ENCODE results near the gene AFF3.

AFF3 gene

GRCh38 chr2:100072503-100072902 lies 69.9 kb downstream of the AFF3 start:
- peaks cover 13% of the 10 kb centered on the region for H3K4me1 ChIP-seq (ENCODE audit: control insufficient read depth, insufficient read depth, low read length)

GRCh38 chr2:100071335-100072043 lies 70.9 kb downstream of the AFF3 start:
- Histone ChIP-seq H3K27me3 (ENCODE audit: control insufficient read depth, insufficient read depth, low read length) (no peaks in the 10 kb centered on the region), H3K9me3 (ENCODE audit: control insufficient read depth, low read length) (no peaks in the 10 kb centered on the region), H3K36me3 (ENCODE audit: control insufficient read depth, insufficient read depth, low read length) (no peaks in the 10 kb centered on the region), H3K9ac (ENCODE audit: low read length) (no peak overlapping the region), H3K4me1 (ENCODE audit: control insufficient read depth, insufficient read depth, low read length) (peaks cover 18% of the 10 kb centered on the region), H3K4me3 (ENCODE audit: low read length) (no peak overlapping the region)

More at GRCh38 chr2:100072503-100072902, 69.9 kb downstream of the AFF3 start:
- H3K9ac ChIP-seq (ENCODE audit: low read length): no peak overlapping the region
- H3K36me3 ChIP-seq (ENCODE audit: control insufficient read depth, insufficient read depth, low read length): no peaks in the 10 kb centered on the region
- H3K9me3 ChIP-seq (ENCODE audit: control insufficient read depth, low read length): no peaks in the 10 kb centered on the region
- no peaks in the 10 kb centered on the region for H3K27me3 ChIP-seq (ENCODE audit: control insufficient read depth, insufficient read depth, low read length)
- H3K4me3 ChIP-seq (ENCODE audit: low read length): no peak overlapping the region

GRCh38 chr2:100070078-100070477 lies 72.3 kb downstream of the AFF3 start:
- H3K4me1 ChIP-seq (ENCODE audit: control insufficient read depth, insufficient read depth, low read length): peaks cover 23% of the 10 kb centered on the region
- no peak overlapping the region for H3K9ac ChIP-seq (ENCODE audit: low read length)
- H3K9me3 ChIP-seq (ENCODE audit: control insufficient read depth, low read length): no peaks in the 10 kb centered on the region
- H3K36me3 ChIP-seq (ENCODE audit: control insufficient read depth, insufficient read depth, low read length): no peaks in the 10 kb centered on the region
- H3K4me3 ChIP-seq (ENCODE audit: low read length): no peak overlapping the region
- H3K27me3 ChIP-seq (ENCODE audit: control insufficient read depth, insufficient read depth, low read length): no peaks in the 10 kb centered on the region

- Histone ChIP-seq H3K4me3 (ENCODE audit: low read length) (no peak overlapping the region), H3K4me1 (ENCODE audit: control insufficient read depth, insufficient read depth, low read length) (peaks cover 23% of the 10 kb centered on the region), H3K9me3 (ENCODE audit: control insufficient read depth, low read length) (no peaks in the 10 kb centered on the region), H3K36me3 (ENCODE audit: control insufficient read depth, insufficient read depth, low read length) (no peaks in the 10 kb centered on the region), H3K9ac (ENCODE audit: low read length) (no peak overlapping the region), H3K27me3 (ENCODE audit: control insufficient read depth, insufficient read depth, low read length) (no peaks in the 10 kb centered on the region)
Observed at GRCh38 chr2:100068395-100068794, 74.0 kb downstream of the AFF3 start.

GRCh38 chr2:100067784-100068183 lies 74.6 kb downstream of the AFF3 start:
- no peaks in the 10 kb centered on the region for H3K36me3 ChIP-seq (ENCODE audit: control insufficient read depth, insufficient read depth, low read length)
- peaks cover 23% of the 10 kb centered on the region for H3K4me1 ChIP-seq (ENCODE audit: control insufficient read depth, insufficient read depth, low read length)
- H3K9ac ChIP-seq (ENCODE audit: low read length): no peak overlapping the region
- H3K9me3 ChIP-seq (ENCODE audit: control insufficient read depth, low read length): no peaks in the 10 kb centered on the region
- no peaks in the 10 kb centered on the region for H3K27me3 ChIP-seq (ENCODE audit: control insufficient read depth, insufficient read depth, low read length)
- H3K4me3 ChIP-seq (ENCODE audit: low read length): no peak overlapping the region

GRCh38 chr2:100066856-100067255 lies 75.5 kb downstream of the AFF3 start:
- Histone ChIP-seq H3K4me3 (ENCODE audit: low read length) (no peak overlapping the region), H3K9me3 (ENCODE audit: control insufficient read depth, low read length) (no peaks in the 10 kb centered on the region), H3K36me3 (ENCODE audit: control insufficient read depth, insufficient read depth, low read length) (no peaks in the 10 kb centered on the region), H3K27me3 (ENCODE audit: control insufficient read depth, insufficient read depth, low read length) (no peaks in the 10 kb centered on the region), H3K4me1 (ENCODE audit: control insufficient read depth, insufficient read depth, low read length) (peaks cover 23% of the 10 kb centered on the region), H3K9ac (ENCODE audit: low read length) (no peak overlapping the region)

- H3K9me3 ChIP-seq (ENCODE audit: control insufficient read depth, low read length): no peaks in the 10 kb centered on the region
- no peaks in the 10 kb centered on the region for H3K36me3 ChIP-seq (ENCODE audit: control insufficient read depth, insufficient read depth, low read length)
- H3K27me3 ChIP-seq (ENCODE audit: control insufficient read depth, insufficient read depth, low read length): no peaks in the 10 kb centered on the region
- H3K9ac ChIP-seq (ENCODE audit: low read length): no peak overlapping the region
- no peak overlapping the region for H3K4me3 ChIP-seq (ENCODE audit: low read length)
- H3K4me1 ChIP-seq (ENCODE audit: control insufficient read depth, insufficient read depth, low read length): peaks cover 23% of the 10 kb centered on the region
Observed at GRCh38 chr2:100066246-100066645, 76.1 kb downstream of the AFF3 start.

- Histone ChIP-seq H3K9me3 (ENCODE audit: control insufficient read depth, low read length) (no peaks in the 10 kb centered on the region), H3K4me1 (ENCODE audit: control insufficient read depth, insufficient read depth, low read length) (peaks cover 23% of the 10 kb centered on the region), H3K4me3 (ENCODE audit: low read length) (no peak overlapping the region), H3K9ac (ENCODE audit: low read length) (no peak overlapping the region), H3K36me3 (ENCODE audit: control insufficient read depth, insufficient read depth, low read length) (no peaks in the 10 kb centered on the region), H3K27me3 (ENCODE audit: control insufficient read depth, insufficient read depth, low read length) (no peaks in the 10 kb centered on the region)
Observed at GRCh38 chr2:100064592-100065428, 77.6 kb downstream of the AFF3 start.

- H3K4me1 ChIP-seq (ENCODE audit: control insufficient read depth, insufficient read depth, low read length): peaks cover 23% of the 10 kb centered on the region
- no peaks in the 10 kb centered on the region for H3K27me3 ChIP-seq (ENCODE audit: control insufficient read depth, insufficient read depth, low read length)
- H3K9me3 ChIP-seq (ENCODE audit: control insufficient read depth, low read length): no peaks in the 10 kb centered on the region
- H3K36me3 ChIP-seq (ENCODE audit: control insufficient read depth, insufficient read depth, low read length): no peaks in the 10 kb centered on the region
- no peak overlapping the region for H3K4me3 ChIP-seq (ENCODE audit: low read length)
- no peak overlapping the region for H3K9ac ChIP-seq (ENCODE audit: low read length)
Observed at GRCh38 chr2:100064165-100064564, 78.2 kb downstream of the AFF3 start.

- H3K4me3 ChIP-seq (ENCODE audit: low read length): no peak overlapping the region
- H3K4me1 ChIP-seq (ENCODE audit: control insufficient read depth, insufficient read depth, low read length): peaks cover 19% of the 10 kb centered on the region
- no peaks in the 10 kb centered on the region for H3K9me3 ChIP-seq (ENCODE audit: control insufficient read depth, low read length)
- H3K9ac ChIP-seq (ENCODE audit: low read length): no peak overlapping the region
- no peaks in the 10 kb centered on the region for H3K27me3 ChIP-seq (ENCODE audit: control insufficient read depth, insufficient read depth, low read length)
- no peaks in the 10 kb centered on the region for H3K36me3 ChIP-seq (ENCODE audit: control insufficient read depth, insufficient read depth, low read length)
Observed at GRCh38 chr2:100063459-100063953, 78.9 kb downstream of the AFF3 start.

- Histone ChIP-seq H3K4me1 (ENCODE audit: control insufficient read depth, insufficient read depth, low read length) (peaks cover 8% of the 10 kb centered on the region), H3K36me3 (ENCODE audit: control insufficient read depth, insufficient read depth, low read length) (no peaks in the 10 kb centered on the region), H3K4me3 (ENCODE audit: low read length) (no peak overlapping the region), H3K9ac (ENCODE audit: low read length) (no peak overlapping the region), H3K27me3 (ENCODE audit: control insufficient read depth, insufficient read depth, low read length) (no peaks in the 10 kb centered on the region), H3K9me3 (ENCODE audit: control insufficient read depth, low read length) (no peaks in the 10 kb centered on the region)
Observed at GRCh38 chr2:100062336-100062735, 80.1 kb downstream of the AFF3 start.

GRCh38 chr2:100060875-100061274 lies 81.5 kb downstream of the AFF3 start:
- no peak overlapping the region for H3K4me3 ChIP-seq (ENCODE audit: low read length)
- H3K27me3 ChIP-seq (ENCODE audit: control insufficient read depth, insufficient read depth, low read length): no peaks in the 10 kb centered on the region
- H3K36me3 ChIP-seq (ENCODE audit: control insufficient read depth, insufficient read depth, low read length): no peaks in the 10 kb centered on the region

More at GRCh38 chr2:100060875-100061274, 81.5 kb downstream of the AFF3 start:
- Histone ChIP-seq H3K4me1 (ENCODE audit: control insufficient read depth, insufficient read depth, low read length) (no peaks in the 10 kb centered on the region), H3K9me3 (ENCODE audit: control insufficient read depth, low read length) (no peaks in the 10 kb centered on the region), H3K9ac (ENCODE audit: low read length) (no peak overlapping the region)

All from mucosa of stomach (tissue), 1 donor.